BE2C (cell line): ENCODE measurements around the gene GNAI3.

Experiments used
- DNase-seq: peaks from one replicate; pipeline ENCODE4 v3.0.0-alpha.2; 2020
- H3K27me3 ChIP-seq: fragments of 250-450 bp; sonication (Bioruptor Pico); 2 replicates; pipeline ENCODE4 v1.5.1; 2020; ENCODE audit warnings: mild to moderate bottlenecking
- H3K36me3 ChIP-seq: fragments of 250-450 bp; sonication (Bioruptor Pico); 2 replicates; pipeline ENCODE4 v1.5.1; 2020; ENCODE audit warnings: mild to moderate bottlenecking
- H3K4me1 ChIP-seq: fragments of 250-450 bp; sonication (Bioruptor Pico); 2 replicates; pipeline ENCODE4 v1.5.1; 2020
- H3K4me3 ChIP-seq: 2 replicates; pipeline ENCODE4 v1.5.1; 2011; ENCODE audit warnings: low read depth, low read length
- H3K9me3 ChIP-seq: fragments of 250-450 bp; sonication (Bioruptor Pico); 2 replicates; pipeline ENCODE4 v1.5.1; 2020
- TF ChIP-seq, protein P1 (sequence below): IDR thresholded peaks from 2 replicates; pipeline ENCODE4 v1.5.1; 2012; ENCODE audit warnings: mild to moderate bottlenecking, low read depth, low read length

Gene GNAI3

DNA sequence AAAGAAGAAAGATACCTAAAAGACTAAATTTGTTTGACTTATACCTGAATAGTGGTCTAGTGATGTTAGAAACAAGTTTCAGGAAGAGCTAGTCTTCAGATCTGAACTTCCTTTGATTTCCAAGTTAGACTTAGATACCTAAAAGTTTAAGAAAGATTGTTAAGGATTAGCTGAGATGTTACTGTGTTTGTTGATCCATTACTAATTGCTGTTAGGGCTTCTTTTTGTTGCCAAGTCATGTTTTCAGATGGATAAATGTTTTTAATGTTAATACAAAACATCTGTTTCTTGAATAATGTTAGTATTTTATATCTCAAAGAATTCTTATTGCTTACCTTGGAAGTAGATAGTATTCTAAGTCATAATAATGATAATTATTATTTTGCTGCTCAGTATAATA is 11.6 kb downstream of the GNAI3 start:
- H3K27me3 ChIP-seq: no peaks in the 10 kb centered on the region
- TF ChIP-seq, protein P1, sequence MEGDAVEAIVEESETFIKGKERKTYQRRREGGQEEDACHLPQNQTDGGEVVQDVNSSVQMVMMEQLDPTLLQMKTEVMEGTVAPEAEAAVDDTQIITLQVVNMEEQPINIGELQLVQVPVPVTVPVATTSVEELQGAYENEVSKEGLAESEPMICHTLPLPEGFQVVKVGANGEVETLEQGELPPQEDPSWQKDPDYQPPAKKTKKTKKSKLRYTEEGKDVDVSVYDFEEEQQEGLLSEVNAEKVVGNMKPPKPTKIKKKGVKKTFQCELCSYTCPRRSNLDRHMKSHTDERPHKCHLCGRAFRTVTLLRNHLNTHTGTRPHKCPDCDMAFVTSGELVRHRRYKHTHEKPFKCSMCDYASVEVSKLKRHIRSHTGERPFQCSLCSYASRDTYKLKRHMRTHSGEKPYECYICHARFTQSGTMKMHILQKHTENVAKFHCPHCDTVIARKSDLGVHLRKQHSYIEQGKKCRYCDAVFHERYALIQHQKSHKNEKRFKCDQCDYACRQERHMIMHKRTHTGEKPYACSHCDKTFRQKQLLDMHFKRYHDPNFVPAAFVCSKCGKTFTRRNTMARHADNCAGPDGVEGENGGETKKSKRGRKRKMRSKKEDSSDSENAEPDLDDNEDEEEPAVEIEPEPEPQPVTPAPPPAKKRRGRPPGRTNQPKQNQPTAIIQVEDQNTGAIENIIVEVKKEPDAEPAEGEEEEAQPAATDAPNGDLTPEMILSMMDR: no peak
- H3K36me3 ChIP-seq: no peaks in the 10 kb centered on the region
- no peak overlapping the region for H3K4me3 ChIP-seq
- no peaks in the 10 kb centered on the region for H3K9me3 ChIP-seq
- H3K4me1 ChIP-seq: no peaks in the 10 kb centered on the region
- no peak for DNase-seq

DNA sequence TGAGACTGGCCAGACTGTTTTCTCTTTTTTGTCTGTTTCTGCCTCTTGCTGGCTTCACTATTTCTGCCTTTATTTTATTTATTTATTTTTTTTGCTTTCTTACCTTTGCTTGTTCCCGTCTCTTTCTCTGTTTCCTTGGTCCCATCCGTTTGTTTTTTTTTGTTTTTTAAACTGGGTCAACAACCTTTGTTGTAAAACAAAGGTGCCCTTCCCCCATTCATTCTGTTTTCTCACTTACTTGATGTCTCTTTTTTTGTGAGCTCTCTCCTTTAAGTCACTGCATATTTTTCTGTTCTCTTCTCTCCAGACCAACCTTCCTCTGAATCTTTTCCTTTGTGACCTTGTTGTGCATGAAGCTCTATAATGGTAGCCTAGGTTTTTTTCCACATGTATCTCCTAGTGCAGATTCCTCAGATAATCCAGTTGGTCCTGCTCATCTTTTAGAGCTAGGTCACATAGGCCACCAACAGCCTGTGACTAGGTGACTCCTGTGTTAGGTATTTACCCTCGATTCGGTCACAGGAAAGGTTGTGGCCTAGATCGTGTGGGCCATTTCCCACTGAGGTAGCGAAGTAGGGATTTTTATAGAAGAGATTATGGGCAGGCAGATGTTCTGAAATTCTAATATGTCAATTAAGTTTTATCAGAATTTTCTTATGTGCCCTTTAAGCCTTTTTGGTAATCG is 15.9 kb downstream of the GNAI3 start:
- Histone ChIP-seq H3K4me1 (no peaks in the 10 kb centered on the region; the same call in 1 of the 2 replicates), H3K4me3 (no peak overlapping the region), H3K27me3 (no peaks in the 10 kb centered on the region), H3K36me3 (no peaks in the 10 kb centered on the region), H3K9me3 (no peaks in the 10 kb centered on the region)
- TF ChIP-seq, protein P1: no peak
- no peak for DNase-seq

DNA sequence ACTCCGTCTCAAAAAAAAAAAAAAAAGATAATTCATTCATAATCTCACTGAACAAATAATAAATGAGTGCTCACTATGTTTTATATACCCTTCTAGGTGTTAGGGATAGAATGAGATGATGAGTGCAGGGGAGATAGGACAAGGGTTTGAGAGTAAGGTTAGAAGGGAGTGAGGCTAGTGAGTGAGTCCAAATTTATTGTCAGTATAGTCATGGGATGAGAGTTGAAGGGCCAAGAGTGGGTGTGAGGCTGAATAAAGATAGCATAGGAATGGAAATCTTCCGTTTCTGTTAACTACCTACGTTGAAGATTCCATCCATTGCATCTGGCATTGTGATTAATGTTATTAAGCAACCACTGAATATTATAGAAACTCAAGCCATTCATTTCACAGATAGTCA is 16.8 kb downstream of the GNAI3 start:
- no peaks in the 10 kb centered on the region for H3K36me3 ChIP-seq
- no peaks in the 10 kb centered on the region for H3K27me3 ChIP-seq
- DNase-seq: no peak
- TF ChIP-seq, protein P1: no peak
- no peaks in the 10 kb centered on the region; the same call in 1 of the 2 replicates for H3K4me1 ChIP-seq
- no peak overlapping the region for H3K4me3 ChIP-seq
- H3K9me3 ChIP-seq: no peaks in the 10 kb centered on the region

DNA sequence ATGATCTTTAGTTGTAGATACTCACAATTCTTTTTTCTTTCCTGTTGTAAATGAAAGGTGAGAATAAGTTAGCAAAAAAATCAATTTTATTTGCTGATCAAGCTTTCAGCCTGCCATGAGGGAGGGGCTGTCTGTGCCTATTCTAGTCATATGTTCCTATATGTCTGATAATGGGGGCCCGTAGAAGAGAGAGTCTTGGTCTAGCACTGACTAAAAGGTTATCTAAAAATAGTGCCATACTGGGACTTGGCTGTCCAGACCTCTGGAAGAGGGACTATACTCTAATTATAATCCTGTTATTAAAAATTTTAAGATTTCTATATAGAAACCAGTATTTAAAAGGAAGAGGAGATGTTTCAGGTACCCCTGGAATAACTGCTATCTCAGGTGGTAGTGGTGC is 18.6 kb downstream of the GNAI3 start:
- TF ChIP-seq, protein P1: no peak
- H3K4me1 ChIP-seq: no peaks in the 10 kb centered on the region; the same call in 1 of the 2 replicates
- H3K4me3 ChIP-seq: no peak overlapping the region
- no peaks in the 10 kb centered on the region for H3K27me3 ChIP-seq
- no peak for DNase-seq
- no peaks in the 10 kb centered on the region for H3K9me3 ChIP-seq
- no peaks in the 10 kb centered on the region for H3K36me3 ChIP-seq

DNA sequence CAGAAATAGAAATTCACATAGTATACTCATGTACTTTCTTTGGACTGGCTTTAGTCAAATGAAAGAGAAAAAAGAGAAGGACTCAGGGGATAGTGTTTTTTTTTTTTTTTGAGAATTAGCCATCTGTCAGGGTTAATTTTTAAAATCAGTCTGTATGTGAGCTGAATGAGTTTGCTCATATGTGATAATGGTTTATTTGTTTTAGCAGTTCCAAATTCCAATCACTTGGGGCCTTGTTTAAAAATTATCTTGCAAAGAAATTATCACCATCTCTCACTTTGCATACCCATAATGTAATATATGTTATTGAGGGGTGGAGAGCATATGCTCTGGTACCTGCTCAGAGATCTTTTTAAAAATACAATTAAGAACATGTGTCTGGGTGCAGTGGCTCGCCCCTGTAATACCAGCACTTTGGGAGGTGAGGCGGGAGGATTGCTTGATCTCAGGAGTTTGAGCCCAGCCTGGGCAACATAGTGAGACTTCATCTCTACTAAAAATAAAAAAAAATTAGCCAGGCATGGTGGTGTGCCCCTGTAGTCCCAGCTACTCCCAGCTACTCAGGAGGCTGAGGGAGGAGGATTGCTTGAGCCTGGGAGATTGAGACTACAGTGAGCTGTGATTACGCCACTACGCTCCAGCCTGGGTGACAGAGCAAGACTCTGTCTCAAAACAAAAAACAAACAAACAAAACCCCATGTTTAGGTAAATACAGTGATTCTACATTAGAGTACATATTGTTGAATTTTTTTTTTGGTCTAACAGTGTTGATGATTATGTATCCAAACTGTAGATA is 19.7 kb downstream of the GNAI3 start:
- Histone ChIP-seq H3K36me3 (no peaks in the 10 kb centered on the region), H3K9me3 (no peaks in the 10 kb centered on the region), H3K27me3 (no peaks in the 10 kb centered on the region), H3K4me1 (no peaks in the 10 kb centered on the region; the same call in 1 of the 2 replicates), H3K4me3 (no peak overlapping the region)
- DNase-seq: no peak
- TF ChIP-seq, protein P1: no peak

DNA sequence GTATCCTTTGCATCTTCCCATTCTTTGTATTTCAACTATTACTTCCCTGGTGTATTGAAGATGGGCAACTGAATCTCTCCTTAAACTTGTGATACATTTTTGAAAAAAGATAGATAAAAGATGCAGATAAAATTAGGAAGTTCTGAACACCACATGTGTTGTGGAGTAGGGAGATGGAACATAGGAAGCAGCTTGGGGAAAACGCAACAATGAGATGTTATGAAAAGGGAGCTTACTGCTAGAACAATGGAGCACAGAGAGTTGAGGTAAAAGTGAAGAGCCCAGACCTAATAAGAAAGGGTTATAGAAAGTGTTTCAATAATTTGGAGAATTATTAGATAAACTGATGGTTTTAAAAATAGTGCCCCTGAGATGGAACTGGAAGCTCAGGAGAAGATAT is 20.9 kb downstream of the GNAI3 start:
- Histone ChIP-seq H3K36me3 (no peaks in the 10 kb centered on the region), H3K9me3 (no peaks in the 10 kb centered on the region)

More for the DNA sequence above, 20.9 kb downstream of the GNAI3 start:
- Histone ChIP-seq H3K4me1 (no peaks in the 10 kb centered on the region; the same call in 1 of the 2 replicates), H3K27me3 (no peaks in the 10 kb centered on the region), H3K4me3 (no peak overlapping the region)
- DNase-seq: no peak
- TF ChIP-seq, protein P1: no peak
